GM18870 (cell line): ENCODE measurements around the gene SPECC1L.
"Not testable (repeated sequence)": the region's sequence is repeated elsewhere in the genome, so short reads cannot be mapped to it uniquely, and the experiment has no call there.

Source experiments
- ATAC-seq: cut with Tn5 transposase; IDR thresholded peaks from one replicate; pipeline ENCODE4 v1.9.1; 2021; ENCODE audit warnings: moderate library complexity; ENCODE audit not compliant: unreplicated experiment

Gene SPECC1L

GRCh38 chr22:24245584-24246561 lies 24.8 kb upstream of the SPECC1L start:
- not testable (repeated sequence) for ATAC-seq

GRCh38 chr22:24247011-24247507 lies 23.6 kb upstream of the SPECC1L start:
- no peak for ATAC-seq

- no peak for ATAC-seq
Observed at GRCh38 chr22:24247564-24248344, 22.9 kb upstream of the SPECC1L start.

DNA sequence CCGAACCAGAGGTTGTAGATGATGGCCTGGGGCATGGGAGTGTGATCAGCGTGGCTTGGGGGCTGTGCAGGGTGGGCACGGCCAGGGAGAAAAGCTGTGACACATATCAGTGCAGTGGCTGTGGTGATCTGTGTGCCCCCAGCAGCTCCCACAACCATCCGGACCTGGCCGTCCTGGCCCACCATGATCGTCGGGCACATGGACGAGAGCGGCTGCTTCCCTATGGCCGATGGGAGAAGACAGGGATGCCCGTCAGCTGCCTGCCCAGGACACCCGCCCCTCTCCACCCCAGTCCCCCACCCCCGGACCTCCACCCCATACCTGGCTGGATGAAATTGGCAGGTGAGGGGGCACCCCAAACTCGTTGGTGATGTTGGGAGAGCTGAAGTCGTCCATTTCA lies 22.0 kb upstream of the SPECC1L start:
- not testable (repeated sequence) for ATAC-seq

GRCh38 chr22:24249413-24249812 lies 21.2 kb upstream of the SPECC1L start:
- ATAC-seq: not testable (repeated sequence)

GRCh38 chr22:24251286-24251685 lies 19.3 kb upstream of the SPECC1L start:
- ATAC-seq: not testable (repeated sequence)

GRCh38 chr22:24253126-24253525 lies 17.5 kb upstream of the SPECC1L start:
- not testable (repeated sequence) for ATAC-seq

DNA sequence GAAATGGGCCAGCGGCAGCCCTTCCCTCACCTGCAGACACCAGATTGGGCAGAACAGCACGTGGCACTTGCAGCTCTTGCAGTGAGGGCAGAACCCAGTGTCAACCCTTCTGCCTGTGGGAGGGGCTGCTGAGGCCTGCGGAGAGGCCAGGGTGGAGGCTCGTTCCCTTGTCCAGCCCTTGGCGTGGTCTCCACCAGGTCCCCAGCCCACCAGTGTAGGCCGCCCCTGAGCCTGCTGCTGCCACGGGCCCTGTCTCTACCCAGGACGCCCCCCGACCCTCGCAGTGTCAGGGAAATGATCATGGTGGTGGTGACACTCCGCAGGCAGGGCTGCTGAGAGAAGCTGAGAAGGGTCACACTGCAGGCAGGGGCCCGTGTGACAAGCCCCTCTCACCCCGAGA lies 14.5 kb upstream of the SPECC1L start:
- not testable (repeated sequence) for ATAC-seq

- not testable (repeated sequence) for ATAC-seq
Observed at GRCh38 chr22:24256736-24257135, 13.9 kb upstream of the SPECC1L start.

- ATAC-seq: not testable (repeated sequence)
Observed at GRCh38 chr22:24259459-24259858, 11.2 kb upstream of the SPECC1L start.

DNA sequence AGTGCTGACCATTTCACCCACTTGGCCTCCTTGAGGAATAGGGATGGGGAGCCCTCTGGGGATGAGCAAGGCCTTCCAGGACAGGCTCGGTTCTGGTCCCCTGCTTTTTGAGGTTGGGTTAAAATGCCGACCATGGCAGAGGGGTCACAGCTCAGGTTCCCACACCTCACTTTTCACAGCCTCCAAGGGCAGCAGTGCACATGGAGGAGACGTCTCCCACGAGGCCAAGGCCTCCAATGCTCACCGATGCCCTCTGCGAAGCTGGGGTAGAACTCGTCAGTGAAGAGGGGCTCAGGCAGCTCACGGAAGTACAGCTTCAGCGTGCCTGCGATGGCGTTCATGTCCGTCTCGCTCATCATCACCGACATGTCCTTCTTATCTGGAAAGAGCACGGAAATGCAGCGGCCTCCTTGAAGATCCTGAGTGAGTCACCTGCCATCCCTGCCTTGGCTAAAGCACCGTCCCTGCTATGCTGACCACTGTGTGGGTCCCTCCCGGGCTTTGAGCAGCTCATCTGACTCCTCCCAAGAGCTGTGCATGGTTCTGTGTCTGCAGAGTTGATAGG lies 8.4 kb upstream of the SPECC1L start:
- not testable (repeated sequence) for ATAC-seq

GRCh38 chr22:24263479-24263878 lies 7.2 kb upstream of the SPECC1L start:
- not testable (repeated sequence) for ATAC-seq

DNA sequence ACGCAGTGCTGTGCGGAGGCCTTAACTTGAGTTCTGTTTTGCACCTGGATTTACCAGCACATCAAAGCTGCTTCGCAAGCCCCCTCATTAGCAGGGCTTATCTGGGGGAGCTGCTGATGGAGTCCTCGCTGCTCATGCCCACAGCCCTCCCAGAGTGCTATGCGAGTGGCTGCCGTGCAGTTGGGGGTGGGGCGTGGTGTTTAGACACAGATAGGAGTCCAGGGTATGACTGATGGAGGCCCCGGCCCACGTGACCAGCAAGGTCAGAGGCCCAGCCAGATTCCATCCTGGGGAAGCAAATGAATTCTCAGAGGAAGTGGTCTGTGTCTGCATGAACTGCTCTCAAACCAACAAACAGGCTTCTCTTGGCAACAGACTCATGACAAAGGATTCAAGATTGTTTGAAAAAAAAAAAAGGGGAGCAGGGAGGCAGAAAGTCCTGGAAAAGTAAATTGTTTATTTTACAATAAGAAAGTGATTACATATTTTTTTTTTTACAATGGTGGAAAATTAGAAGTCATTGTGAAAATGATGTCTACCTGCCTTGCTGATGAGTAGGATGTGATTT lies 6.2 kb upstream of the SPECC1L start:
- ATAC-seq: not testable (repeated sequence)

DNA sequence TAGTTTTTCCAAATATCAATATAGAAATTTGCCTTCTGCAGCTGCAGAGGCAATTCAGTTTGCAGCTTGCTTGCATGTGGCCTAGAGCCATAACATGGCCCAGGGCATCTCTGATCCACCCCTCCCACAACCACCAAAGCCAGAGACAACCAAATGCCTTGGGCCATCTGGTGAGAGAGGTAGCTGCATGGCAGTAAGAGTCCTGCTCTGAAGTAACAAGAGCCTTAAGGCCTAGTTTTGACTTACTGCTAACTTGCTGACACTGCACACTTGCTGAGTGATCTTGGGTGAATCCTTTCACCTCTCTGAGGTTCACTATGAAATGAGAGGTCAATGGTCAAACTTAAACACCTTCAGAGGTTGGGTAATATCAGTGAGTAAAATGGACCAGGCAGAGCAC lies 4.9 kb upstream of the SPECC1L start:
- no peak for ATAC-seq

- ATAC-seq: not testable (repeated sequence)
Observed at GRCh38 chr22:24266495-24266894, 4.1 kb upstream of the SPECC1L start.

- no peak for ATAC-seq
Observed at GRCh38 chr22:24271386-24271854, 789 bp downstream of the SPECC1L start.

DNA sequence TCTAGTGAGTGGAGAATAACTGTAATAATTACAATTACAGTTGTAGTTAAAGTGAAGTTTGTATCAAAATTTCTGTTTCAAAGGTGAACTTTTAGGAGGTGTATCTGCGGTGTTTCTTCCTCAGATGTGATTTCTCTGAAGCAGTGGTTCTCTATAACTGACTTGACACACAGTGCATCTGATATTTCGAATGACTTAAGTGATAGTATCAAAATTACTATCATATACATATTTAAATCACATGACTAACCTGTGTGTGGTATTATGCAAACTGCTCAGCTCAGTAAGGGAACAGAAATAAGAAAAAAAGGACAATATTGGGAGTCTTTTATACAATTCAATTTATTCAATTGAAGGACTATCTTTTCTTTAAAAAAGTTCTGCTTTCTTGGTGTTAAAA lies 2.4 kb downstream of the SPECC1L start:
- ATAC-seq: not testable (repeated sequence)

- ATAC-seq: not testable (repeated sequence)
Observed at GRCh38 chr22:24273906-24274305, 3.3 kb downstream of the SPECC1L start.

GRCh38 chr22:24274696-24275405 lies 4.2 kb downstream of the SPECC1L start:
- not testable (repeated sequence) for ATAC-seq

DNA sequence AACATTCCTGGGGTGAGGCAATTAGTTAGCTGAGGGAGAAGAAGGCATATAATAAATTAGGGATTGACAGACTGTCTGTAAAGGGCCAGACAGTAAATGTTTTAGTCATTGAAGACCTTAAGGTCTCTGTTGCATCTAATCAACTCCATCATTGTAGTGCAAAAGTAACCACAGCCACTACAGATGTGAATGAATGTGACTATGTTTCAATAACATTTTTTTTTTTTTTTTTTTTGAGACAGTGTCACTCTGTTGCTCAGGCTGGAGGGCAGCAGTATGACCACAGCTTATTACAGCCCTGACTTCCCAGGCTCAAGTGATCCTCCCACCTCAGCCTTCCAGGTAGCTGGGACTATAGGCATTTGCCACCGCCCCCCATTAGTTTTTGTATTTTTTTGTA lies 9.7 kb downstream of the SPECC1L start:
- ATAC-seq: not testable (repeated sequence)
